ENCODE measurements around the gene THRB.

The THRB gene

DNA sequence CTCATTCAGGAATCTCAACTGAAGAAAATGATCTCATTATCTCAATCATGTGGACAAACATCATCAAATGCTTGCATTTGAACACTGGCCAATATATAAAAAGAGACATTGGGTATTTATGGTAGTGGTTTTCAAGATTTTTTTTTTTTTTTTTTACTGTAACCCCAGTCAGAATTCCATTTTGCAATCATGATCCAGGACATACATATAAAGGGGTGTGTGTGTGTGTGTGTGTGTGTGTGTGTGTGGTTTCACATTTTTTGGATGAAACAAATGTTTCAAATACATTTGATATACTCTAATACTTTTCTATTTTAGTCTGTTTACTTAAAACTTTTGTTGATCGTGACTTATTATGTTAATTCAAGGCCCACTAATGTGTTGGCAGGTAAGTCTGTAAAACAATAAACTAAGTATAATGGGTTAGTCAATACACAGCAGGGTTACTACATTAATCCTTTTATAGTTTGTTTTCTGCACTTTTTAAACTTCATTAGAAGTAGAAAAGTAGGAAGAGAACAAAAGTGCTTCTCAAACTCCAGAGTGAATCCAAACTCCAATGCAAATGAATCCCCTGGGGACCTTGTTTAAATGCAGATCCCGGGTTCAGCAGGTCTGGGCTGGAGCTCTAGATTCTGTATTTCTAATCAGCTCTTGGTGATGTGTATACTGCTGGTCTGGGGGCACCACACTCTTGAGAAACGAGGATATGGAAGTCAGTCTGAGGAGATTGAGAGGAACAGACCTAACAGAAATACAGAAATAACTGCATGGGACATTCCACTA, 17.6 kb downstream of the THRB start:
- no peak for DNase-seq
- Histone ChIP-seq H3K36me3 (ENCODE audit: control insufficient read depth, insufficient read depth, low read length) (no peaks in the 10 kb centered on the region), H3K4me3 (ENCODE audit: insufficient read depth, low read depth, low read length, poor library complexity, severe bottlenecking) (no peak overlapping the region), H3K27ac (ENCODE audit: insufficient read depth, low read length, poor library complexity, severe bottlenecking) (no peak overlapping the region), H3K9me3 (ENCODE audit: control insufficient read depth, low read length) (no peaks in the 10 kb centered on the region), H3K27me3 (replicated peaks; ENCODE audit: control insufficient read depth, insufficient read depth, low read length, poor library complexity, severe bottlenecking) (no peaks in the 10 kb centered on the region), H3K4me1 (ENCODE audit: control insufficient read depth, insufficient read depth, low read length, poor library complexity, severe bottlenecking) (no peaks in the 10 kb centered on the region)

DNA sequence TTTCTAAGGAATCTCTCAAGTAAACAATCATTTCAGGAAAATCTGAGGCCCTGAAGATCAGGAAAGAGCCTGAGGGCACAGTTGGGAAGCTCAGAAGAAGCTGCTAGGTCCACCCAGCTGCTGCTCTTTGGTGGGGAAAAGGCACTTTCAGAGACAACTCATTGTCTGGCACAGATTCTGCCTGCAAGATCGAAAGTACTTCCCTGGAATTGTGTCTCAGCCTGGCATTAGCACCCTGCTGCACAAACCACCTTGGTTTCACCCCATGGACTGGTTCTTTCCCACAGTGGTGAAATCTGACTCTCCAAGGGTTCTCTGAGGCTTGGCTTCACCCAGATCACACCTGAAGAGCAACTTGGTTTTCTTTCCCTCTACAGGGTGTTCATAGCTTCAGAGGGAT, 18.7 kb downstream of the THRB start:
- Histone ChIP-seq H3K4me3 (ENCODE audit: insufficient read depth, low read depth, low read length, poor library complexity, severe bottlenecking) (no peak overlapping the region), H3K9me3 (ENCODE audit: control insufficient read depth, low read length) (no peaks in the 10 kb centered on the region), H3K4me1 (ENCODE audit: control insufficient read depth, insufficient read depth, low read length, poor library complexity, severe bottlenecking) (no peaks in the 10 kb centered on the region), H3K27ac (ENCODE audit: insufficient read depth, low read length, poor library complexity, severe bottlenecking) (no peak overlapping the region), H3K36me3 (ENCODE audit: control insufficient read depth, insufficient read depth, low read length) (no peaks in the 10 kb centered on the region), H3K27me3 (replicated peaks; ENCODE audit: control insufficient read depth, insufficient read depth, low read length, poor library complexity, severe bottlenecking) (no peaks in the 10 kb centered on the region)
- DNase-seq = no peak

DNA sequence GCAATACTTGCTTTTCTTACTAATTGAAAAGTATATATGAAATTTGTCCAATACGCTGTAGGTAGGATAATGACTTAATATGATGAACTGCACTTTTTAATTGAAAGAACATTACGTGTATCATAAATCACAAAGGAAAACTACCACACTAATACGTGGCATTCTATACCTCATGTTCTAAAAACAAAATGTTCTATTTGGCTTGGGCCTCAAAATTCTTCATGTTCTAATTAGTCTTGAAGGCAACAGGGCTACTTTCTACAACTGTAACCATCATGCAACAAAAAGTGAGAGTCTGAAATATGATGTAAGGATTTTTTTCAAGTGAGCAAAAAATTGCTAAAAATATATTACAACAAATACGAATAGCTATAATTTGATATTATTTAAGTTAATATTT, 19.8 kb downstream of the THRB start:
- DNase-seq = no peak
- Histone ChIP-seq H3K4me1 (ENCODE audit: control insufficient read depth, insufficient read depth, low read length, poor library complexity, severe bottlenecking) (no peaks in the 10 kb centered on the region), H3K27ac (ENCODE audit: insufficient read depth, low read length, poor library complexity, severe bottlenecking) (no peak overlapping the region), H3K36me3 (ENCODE audit: control insufficient read depth, insufficient read depth, low read length) (no peaks in the 10 kb centered on the region), H3K9me3 (ENCODE audit: control insufficient read depth, low read length) (no peaks in the 10 kb centered on the region), H3K27me3 (replicated peaks; ENCODE audit: control insufficient read depth, insufficient read depth, low read length, poor library complexity, severe bottlenecking) (no peaks in the 10 kb centered on the region), H3K4me3 (ENCODE audit: insufficient read depth, low read depth, low read length, poor library complexity, severe bottlenecking) (no peak overlapping the region)

DNA sequence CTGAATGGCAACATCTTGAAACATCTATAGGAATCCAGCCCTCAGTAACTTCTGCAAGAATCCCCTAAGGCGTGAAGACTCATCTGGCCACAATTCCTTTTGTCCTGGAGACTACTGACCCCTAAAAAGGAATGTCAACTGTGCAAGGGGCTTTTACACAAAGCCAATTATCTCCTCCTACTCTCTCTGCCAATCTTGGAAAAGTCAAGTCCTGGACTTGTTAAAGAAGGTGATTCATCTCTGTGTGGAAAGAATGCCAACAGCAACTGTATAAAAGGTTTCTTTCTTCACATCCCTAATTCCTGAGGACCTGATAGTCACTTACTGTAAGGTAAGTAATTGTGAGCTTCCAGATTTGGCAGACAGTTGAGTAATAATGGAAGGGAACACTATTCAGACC, 22.3 kb downstream of the THRB start:
- no peak for DNase-seq
- Histone ChIP-seq H3K9me3 (ENCODE audit: control insufficient read depth, low read length) (no peaks in the 10 kb centered on the region), H3K36me3 (ENCODE audit: control insufficient read depth, insufficient read depth, low read length) (no peaks in the 10 kb centered on the region), H3K4me1 (ENCODE audit: control insufficient read depth, insufficient read depth, low read length, poor library complexity, severe bottlenecking) (no peaks in the 10 kb centered on the region), H3K4me3 (ENCODE audit: insufficient read depth, low read depth, low read length, poor library complexity, severe bottlenecking) (no peak overlapping the region), H3K27me3 (replicated peaks; ENCODE audit: control insufficient read depth, insufficient read depth, low read length, poor library complexity, severe bottlenecking) (no peaks in the 10 kb centered on the region), H3K27ac (ENCODE audit: insufficient read depth, low read length, poor library complexity, severe bottlenecking) (no peak overlapping the region)

DNA sequence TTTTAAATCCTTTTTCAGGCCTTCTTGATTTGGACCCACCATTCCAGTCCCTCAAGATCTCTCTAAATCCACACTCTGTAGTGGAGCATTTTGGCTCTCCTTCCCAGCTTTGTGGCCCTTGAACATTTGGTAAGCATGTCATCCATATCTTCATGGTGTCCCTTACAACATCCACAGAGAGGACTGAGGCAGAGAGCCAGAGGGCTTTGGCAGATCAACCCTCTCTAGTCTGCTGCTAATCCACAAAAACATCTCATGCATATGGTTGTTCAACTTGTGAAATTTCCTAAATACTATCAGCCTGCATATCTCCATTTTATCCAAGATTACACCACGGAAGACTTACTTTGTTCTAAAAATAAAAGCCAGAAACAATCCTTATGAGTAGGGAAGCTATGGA, 23.2 kb downstream of the THRB start:
- DNase-seq = no peak
- Histone ChIP-seq H3K27me3 (replicated peaks; ENCODE audit: control insufficient read depth, insufficient read depth, low read length, poor library complexity, severe bottlenecking) (no peaks in the 10 kb centered on the region), H3K27ac (ENCODE audit: insufficient read depth, low read length, poor library complexity, severe bottlenecking) (no peak overlapping the region), H3K4me1 (ENCODE audit: control insufficient read depth, insufficient read depth, low read length, poor library complexity, severe bottlenecking) (no peaks in the 10 kb centered on the region), H3K9me3 (ENCODE audit: control insufficient read depth, low read length) (no peaks in the 10 kb centered on the region), H3K36me3 (ENCODE audit: control insufficient read depth, insufficient read depth, low read length) (no peaks in the 10 kb centered on the region), H3K4me3 (ENCODE audit: insufficient read depth, low read depth, low read length, poor library complexity, severe bottlenecking) (no peak overlapping the region)

DNA sequence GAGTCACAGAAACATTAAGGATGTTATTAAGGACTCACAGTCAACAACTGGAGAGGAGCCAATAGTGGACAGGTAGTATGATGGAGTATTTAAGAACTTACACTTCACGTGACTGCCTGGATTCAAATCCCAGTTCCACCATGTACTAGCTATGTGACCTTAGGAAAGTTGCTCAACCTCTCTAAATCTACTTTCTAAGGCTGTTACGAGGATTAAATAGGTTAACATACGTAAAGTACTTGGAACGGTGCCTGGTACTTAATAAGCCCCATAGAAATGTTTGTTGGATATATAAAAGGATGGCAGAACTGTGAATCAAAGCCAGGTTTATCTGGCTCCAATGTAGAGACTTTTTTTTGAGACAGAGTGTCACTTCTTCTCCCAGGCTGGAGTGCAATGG, 24.4 kb downstream of the THRB start:
- Histone ChIP-seq H3K9me3 (ENCODE audit: control insufficient read depth, low read length) (no peaks in the 10 kb centered on the region), H3K36me3 (ENCODE audit: control insufficient read depth, insufficient read depth, low read length) (no peaks in the 10 kb centered on the region), H3K4me3 (ENCODE audit: insufficient read depth, low read depth, low read length, poor library complexity, severe bottlenecking) (no peak overlapping the region), H3K27me3 (replicated peaks; ENCODE audit: control insufficient read depth, insufficient read depth, low read length, poor library complexity, severe bottlenecking) (no peaks in the 10 kb centered on the region), H3K4me1 (ENCODE audit: control insufficient read depth, insufficient read depth, low read length, poor library complexity, severe bottlenecking) (no peaks in the 10 kb centered on the region), H3K27ac (ENCODE audit: insufficient read depth, low read length, poor library complexity, severe bottlenecking) (no peak overlapping the region)
- DNase-seq = no peak

DNA sequence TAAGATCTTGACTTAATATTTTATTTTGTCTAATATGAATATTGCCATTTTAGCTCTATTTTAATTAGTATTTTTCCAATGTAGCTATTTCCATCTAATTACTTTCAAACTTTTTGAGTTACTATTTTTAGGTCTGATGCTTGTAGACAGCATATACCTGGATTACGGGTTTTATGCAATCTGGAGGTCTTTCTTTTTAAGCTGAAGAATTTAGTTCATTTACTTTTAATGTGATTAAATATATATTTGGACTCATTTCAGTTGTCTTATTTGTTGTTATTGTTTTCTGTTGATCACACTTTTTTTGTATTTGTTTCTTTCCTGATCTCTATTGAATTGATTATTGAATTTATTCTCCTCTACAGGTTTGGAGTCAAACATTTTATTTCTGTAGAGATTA, 30.3 kb downstream of the THRB start:
- Histone ChIP-seq H3K4me1 (ENCODE audit: control insufficient read depth, insufficient read depth, low read length, poor library complexity, severe bottlenecking) (no peaks in the 10 kb centered on the region), H3K36me3 (ENCODE audit: control insufficient read depth, insufficient read depth, low read length) (no peaks in the 10 kb centered on the region), H3K9me3 (ENCODE audit: control insufficient read depth, low read length) (no peaks in the 10 kb centered on the region), H3K4me3 (ENCODE audit: insufficient read depth, low read depth, low read length, poor library complexity, severe bottlenecking) (no peak overlapping the region), H3K27ac (ENCODE audit: insufficient read depth, low read length, poor library complexity, severe bottlenecking) (no peak overlapping the region), H3K27me3 (replicated peaks; ENCODE audit: control insufficient read depth, insufficient read depth, low read length, poor library complexity, severe bottlenecking) (no peaks in the 10 kb centered on the region)
- no peak for DNase-seq

DNA sequence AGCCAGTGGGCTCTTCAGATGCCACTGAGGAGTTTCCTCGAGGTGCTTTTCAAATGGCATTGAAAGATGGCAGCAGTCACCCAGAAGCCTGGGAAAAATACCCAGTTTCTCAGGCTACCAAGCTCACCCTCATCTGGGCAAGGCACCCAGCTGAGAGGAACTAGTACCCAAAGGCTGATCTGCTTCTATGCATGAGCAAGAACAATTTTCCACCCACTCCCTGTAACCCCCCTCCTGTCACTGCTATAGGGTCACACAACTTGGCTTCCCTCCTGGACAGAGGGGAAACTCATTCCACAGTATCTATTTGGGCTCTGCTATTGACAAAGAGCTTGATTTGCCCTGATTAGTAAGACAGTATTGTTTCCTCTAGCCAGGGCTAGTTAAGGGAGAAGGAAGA, 31.9 kb downstream of the THRB start:
- Histone ChIP-seq H3K4me3 (ENCODE audit: insufficient read depth, low read depth, low read length, poor library complexity, severe bottlenecking) (no peak overlapping the region), H3K9me3 (ENCODE audit: control insufficient read depth, low read length) (no peaks in the 10 kb centered on the region), H3K4me1 (ENCODE audit: control insufficient read depth, insufficient read depth, low read length, poor library complexity, severe bottlenecking) (no peaks in the 10 kb centered on the region), H3K27me3 (replicated peaks; ENCODE audit: control insufficient read depth, insufficient read depth, low read length, poor library complexity, severe bottlenecking) (no peaks in the 10 kb centered on the region), H3K36me3 (ENCODE audit: control insufficient read depth, insufficient read depth, low read length) (no peaks in the 10 kb centered on the region), H3K27ac (ENCODE audit: insufficient read depth, low read length, poor library complexity, severe bottlenecking) (no peak overlapping the region)
- DNase-seq = no peak

DNA sequence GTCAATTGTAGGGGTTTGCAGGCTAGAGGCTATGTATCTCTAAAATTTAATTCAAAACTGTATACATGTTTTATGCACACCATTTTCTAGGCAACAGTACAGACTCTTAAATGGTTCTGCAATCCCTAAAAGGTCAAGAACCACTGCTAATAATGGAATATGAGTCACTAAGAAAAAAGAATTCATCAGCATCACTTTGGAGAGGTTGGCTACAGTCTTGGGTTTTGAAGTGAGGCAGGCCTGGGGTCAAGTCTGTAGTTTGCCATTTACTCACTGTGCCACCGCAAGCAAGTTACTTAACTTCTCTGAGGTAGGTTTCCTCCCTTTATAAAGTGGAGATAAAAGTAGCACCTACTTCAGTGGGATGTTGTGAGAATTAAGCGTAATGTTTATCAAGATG, 33.7 kb downstream of the THRB start:
- Histone ChIP-seq H3K9me3 (ENCODE audit: control insufficient read depth, low read length) (no peaks in the 10 kb centered on the region), H3K36me3 (ENCODE audit: control insufficient read depth, insufficient read depth, low read length) (no peaks in the 10 kb centered on the region), H3K4me1 (ENCODE audit: control insufficient read depth, insufficient read depth, low read length, poor library complexity, severe bottlenecking) (no peaks in the 10 kb centered on the region), H3K27me3 (replicated peaks; ENCODE audit: control insufficient read depth, insufficient read depth, low read length, poor library complexity, severe bottlenecking) (no peaks in the 10 kb centered on the region), H3K27ac (ENCODE audit: insufficient read depth, low read length, poor library complexity, severe bottlenecking) (no peak overlapping the region), H3K4me3 (ENCODE audit: insufficient read depth, low read depth, low read length, poor library complexity, severe bottlenecking) (no peak overlapping the region)
- DNase-seq = no peak

DNA sequence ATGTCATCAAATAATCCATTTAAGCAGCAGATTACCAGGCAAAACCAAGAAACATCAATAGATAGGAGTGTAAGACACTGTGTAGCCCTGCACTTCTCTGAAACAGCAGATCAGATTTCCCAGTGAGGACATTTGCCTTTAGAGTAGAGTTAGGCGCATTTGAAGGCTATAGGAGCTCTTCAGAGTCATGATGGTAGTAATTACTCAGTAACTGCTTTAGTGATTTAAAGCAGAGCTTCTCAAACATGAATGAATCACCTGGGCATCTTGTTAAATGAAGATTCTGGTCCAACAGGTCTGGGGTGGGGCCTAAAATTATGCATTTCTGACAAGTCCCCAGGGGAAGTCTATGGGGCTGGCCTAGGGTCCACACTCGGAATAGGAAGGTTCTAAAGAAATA, 36.9 kb downstream of the THRB start:
- no peak for DNase-seq
- Histone ChIP-seq H3K27me3 (replicated peaks; ENCODE audit: control insufficient read depth, insufficient read depth, low read length, poor library complexity, severe bottlenecking) (no peaks in the 10 kb centered on the region), H3K36me3 (ENCODE audit: control insufficient read depth, insufficient read depth, low read length) (no peaks in the 10 kb centered on the region), H3K4me3 (ENCODE audit: insufficient read depth, low read depth, low read length, poor library complexity, severe bottlenecking) (no peak overlapping the region), H3K4me1 (ENCODE audit: control insufficient read depth, insufficient read depth, low read length, poor library complexity, severe bottlenecking) (no peaks in the 10 kb centered on the region), H3K9me3 (ENCODE audit: control insufficient read depth, low read length) (no peaks in the 10 kb centered on the region), H3K27ac (ENCODE audit: insufficient read depth, low read length, poor library complexity, severe bottlenecking) (no peak overlapping the region)

Measured in effector memory CD4-positive, alpha-beta T cell (primary cell).